GM21786 (cell line): Measurements from ENCODE around the gene PXYLP1.

Source experiments
- ATAC-seq: cut with Tn5 transposase; IDR thresholded peaks from one replicate; pipeline ENCODE4 v1.9.1; 2021; ENCODE audit not compliant: unreplicated experiment

The PXYLP1 gene

DNA sequence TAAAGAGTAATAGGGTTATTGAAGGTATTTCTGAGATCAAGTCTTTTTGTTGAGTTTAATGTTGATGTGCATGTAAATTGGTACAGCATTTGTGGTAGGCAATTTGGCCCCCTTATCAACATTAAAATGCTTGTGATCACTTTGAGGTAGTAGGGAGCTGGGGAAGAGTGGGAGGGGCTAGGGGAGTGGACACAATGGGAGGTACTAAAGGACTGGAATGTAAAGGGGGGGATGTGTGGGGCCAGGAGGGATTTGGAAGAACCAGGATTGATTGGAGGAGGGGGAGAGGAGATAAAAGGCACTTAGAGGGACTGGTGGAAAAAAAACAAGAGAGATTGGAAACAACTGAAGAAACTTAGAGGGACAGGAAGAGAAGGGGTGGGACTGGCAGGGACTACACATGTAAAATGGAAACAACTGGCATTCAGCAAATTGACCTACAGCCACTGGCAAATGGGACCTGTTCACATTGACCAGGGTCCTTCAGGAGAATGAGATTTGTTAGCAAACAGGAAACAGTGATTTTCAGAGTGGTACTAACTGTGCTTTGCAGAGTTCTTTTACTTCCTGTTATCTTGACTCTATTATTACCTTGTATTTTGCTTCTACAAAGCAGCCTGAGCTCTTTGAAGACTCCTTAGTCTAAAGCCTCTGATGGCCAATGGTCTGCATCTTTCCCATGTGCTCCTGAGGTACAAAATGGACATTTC is 88.9 kb downstream of the PXYLP1 start:
- ATAC-seq: peak; percentile 62

- ATAC-seq: no peak
Measured at GRCh38 chr3:141321109-141321497, 89.5 kb downstream of the PXYLP1 start.

DNA sequence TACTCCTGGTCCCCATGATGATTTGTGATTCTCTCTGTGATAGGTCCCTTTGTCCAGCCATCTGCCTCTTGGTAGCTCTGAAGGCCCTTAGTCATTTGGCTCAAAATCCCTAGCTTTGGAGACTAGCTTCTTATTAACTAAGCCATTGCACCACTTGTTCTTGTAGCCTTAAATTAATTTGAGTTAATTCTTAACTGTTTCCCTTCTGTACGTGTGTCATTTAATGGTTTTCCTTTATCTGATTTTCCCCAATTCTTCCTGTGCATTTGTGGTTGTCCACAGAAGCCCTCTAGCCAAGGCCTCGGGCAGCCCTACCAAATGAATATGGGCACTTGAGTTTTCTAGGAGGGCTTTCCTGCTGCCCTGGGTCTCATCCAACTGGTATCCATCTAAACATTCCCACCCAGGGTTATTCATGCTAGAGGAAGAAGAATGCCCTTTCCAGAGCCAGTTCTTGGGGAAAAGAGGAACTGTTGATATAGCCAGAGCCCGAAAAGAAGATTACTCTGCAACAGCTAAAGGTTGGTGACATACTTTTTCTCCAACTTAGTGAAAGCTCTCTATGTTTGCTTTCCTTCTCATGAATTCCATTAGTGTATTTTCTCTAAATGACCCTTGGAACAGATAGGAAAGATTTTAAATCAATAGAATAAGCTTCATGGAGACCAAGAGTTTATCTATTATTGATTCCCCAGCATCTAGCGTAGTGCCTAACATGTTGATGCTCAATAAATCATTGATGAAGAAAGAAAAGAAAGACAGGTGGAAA is 92.5 kb downstream of the PXYLP1 start:
- ATAC-seq: no peak

- no peak for ATAC-seq
Measured at GRCh38 chr3:141326123-141326522, 94.5 kb downstream of the PXYLP1 start.

- ATAC-seq: no peak
Measured at GRCh38 chr3:141326626-141327025, 95.0 kb downstream of the PXYLP1 start.

GRCh38 chr3:141328286-141329166 is 96.9 kb downstream of the PXYLP1 start:
- ATAC-seq: peak; percentile 46

DNA sequence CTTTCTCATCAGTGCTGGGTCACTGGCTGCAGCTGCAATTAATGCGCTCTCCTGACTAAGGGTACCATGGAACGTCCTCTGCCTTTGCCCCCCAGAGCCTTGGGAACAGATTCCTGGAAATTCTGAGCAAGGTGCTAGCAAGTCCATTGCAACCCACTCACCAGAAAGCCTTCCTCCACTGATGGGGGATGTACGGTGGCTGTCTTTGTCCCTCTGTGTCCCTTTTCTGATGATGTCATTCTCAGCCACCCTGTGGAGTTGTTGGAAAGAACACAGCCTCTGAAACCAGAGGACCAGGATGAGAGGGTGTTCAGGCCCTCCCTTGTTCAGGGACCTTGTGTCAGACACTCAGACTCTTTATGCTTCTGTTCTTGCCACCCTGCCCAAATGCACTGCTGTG is 98.6 kb downstream of the PXYLP1 start:
- no peak for ATAC-seq

DNA sequence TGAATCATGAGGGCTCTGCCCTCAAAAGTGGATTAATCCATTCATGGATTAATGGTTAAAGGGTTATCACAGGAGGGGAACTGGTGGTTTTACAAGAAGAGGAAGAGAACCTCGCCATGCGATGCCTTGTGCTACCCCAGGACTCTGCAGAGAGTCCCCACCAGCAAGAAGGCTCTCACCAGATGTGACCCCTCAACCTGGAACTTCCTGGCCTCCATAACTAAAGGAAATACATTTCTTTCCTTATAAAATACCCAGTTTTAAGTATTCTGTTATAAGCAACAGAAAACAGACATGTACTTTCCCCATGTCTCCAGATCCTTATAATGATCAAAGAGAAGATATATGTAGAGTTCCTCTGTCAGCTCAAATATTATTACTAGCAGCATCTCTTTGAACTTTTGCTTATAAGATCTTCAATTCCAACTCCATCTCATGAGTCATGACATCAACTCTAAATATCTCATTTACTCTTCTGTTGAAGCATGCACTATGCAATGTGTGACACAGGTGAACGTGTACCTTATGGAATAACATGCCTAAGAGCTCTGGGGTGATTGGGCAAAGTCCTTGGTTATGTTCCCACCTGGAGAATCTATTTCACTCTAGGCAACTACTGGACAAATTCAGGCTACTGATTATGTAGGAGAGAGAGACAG is 99.2 kb downstream of the PXYLP1 start:
- no peak for ATAC-seq

- peak; percentile 47 for ATAC-seq
Measured at GRCh38 chr3:141331377-141332318, 100.0 kb downstream of the PXYLP1 start.

GRCh38 chr3:141332416-141332815 is 100.8 kb downstream of the PXYLP1 start:
- ATAC-seq: no peak

DNA sequence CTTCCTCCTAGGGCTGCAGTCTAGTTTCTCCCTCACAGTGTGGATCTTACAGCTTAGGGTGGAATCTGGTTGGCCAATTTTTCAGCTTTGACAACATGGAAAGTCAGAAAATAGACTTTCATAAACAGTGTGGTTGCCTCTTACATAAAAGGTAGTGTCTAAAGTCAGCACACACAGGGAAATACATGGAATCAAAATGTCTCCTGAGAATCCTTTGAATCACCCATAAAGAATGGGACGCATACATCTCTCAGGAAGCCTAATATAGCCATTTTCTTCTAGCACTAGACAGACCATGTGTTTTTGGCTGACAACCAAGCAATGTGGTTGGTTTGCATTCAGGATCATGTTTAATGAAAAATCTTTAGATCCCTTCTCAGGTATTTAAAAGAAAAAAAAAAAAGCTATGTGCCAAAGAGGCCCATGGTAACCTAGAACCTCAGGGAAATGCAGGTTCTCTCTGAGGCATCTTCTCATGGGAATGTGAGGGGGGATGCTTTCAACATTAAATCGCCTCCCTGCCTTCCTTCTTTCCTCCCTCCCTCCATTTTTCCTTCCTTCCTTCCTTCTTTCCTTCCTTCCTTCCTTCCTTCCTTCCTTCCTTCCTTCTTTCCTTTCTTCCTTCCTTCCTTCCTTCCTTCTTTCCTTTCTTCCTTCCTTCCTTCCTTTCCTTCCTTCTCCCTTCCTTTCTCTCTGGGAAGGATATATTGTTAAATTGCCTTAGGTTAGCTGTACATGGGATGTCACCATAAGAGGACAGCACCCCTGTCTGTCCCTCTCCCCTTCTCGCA is 102.4 kb downstream of the PXYLP1 start:
- no peak for ATAC-seq

DNA sequence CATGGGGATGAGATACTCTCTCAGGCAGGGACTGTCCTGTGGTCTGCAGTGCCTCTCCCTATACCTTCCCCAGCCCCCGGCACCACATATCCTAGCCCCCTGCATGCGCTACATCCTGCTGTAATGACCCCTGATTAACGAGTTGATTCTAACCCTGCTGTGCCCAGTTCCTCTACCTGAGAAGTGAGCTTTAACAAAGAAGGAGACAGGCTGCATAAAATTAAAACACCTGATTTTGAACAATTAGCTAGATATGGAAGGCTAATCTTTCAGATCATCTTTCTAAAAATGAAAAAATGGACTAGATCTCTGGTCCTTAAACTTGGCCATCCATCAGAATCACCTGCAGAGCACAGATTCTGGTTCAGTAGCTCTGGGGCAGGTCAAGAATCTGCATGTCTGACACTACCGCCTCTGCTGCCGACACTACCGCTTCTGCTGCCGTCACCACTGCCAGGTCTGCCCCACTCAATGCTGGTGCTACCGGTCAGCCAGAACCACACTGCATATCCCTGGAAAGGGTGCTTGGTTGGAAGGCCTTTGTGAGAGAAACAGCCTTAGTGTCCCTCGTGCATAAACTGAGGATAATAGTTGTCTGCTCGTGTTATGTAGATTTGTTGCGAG is 103.1 kb downstream of the PXYLP1 start:
- ATAC-seq: no peak

DNA sequence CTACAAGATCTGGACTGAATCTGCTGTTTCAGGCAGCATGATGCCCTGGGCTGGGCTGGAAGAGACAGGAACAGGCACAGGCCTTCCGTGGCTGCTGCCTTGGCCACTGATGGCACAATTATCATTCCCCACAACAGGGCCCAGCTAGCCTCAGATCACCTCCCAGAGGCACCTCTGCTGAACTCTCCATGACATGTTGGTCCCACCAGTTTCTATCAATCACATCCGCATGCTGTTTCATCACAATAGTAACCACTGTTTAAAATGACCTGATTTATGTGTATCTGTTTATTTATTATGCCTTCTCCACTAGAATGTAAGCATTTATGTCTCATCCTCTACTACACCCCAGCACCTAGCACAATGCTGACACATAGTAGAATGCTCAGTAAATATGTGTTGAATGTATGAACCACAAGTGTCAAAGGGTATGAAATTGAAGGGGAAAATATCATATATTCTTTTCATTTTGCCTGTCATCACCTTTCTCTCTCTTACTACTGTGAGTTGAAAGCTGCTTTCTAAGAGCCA is 104.0 kb downstream of the PXYLP1 start:
- ATAC-seq: no peak

DNA sequence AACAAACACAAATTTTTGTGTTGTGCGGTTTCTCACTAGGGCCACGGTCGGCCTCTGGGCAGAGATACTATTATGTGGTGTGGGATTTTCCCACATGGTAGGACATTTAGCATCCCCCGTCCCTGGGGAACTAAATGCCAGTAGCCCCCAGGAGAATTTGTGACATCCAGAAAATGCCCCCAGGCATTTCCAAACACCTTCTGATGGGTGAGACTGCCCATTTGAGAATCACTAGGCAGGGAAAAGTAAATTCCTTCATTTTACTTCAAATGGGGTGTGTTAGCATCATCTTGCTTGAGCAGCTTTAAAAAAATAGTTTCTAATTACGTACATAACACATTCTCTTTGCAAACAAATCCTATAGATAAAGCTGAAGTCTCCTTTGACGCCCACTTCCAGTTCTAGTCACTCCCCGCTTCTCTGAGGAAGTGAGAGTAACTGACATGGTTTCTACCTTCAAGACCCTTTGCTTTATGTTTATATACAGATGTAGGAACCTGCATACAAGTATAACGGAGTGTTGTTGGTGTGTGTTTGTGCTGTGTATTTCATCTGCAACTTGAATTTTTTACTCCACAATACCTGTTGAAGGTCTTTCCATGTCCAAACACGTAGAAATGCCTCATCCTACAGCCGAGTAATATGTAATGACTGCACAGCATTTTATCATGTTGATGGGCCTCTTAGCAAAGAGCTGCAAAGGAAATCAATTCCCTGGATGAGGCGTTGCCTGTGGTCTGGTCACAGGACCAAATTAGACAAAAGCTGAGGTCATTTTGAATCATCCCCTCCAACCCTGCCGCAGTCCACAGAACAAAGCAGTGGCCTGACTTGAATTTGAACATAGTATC is 105.3 kb downstream of the PXYLP1 start:
- ATAC-seq: peak; percentile 86

DNA sequence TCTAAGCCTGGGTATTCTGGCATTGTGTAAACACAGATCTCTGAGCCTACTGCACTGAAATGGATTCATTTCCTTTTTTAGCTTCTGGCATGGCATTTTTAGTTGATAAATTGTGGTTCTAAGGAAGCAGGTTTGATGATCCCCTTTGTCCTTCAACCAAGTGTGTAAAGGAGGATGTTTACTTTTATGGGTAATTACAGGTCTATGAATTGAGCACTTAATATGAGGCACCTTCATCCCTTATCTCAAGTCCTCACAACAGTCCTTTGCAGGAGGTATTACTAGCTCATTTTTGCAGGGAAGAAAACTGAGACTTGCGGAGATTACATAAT is 105.9 kb downstream of the PXYLP1 start:
- ATAC-seq: no peak

GRCh38 chr3:141337991-141338390 is 106.4 kb downstream of the PXYLP1 start:
- ATAC-seq: no peak

DNA sequence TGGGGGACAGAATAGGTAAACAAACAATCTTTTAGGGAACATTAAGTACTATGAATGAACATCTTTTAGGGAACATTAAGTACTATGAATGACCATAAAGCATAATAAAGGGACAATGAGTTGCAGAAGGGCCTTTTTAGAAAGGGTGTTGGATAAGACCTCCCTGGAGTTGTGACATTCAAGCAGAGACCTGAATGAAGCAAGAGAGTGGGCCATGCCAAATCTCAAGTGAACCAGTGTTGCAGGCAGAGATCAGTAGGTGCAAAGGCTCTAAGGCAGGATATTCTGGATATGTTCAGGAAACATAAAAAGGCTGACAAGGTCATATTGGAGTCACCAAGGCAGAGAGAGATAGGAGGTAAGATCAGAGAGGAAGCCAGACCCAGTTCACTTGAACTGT is 107.3 kb downstream of the PXYLP1 start:
- no peak for ATAC-seq

- ATAC-seq: no peak
Measured at GRCh38 chr3:141341536-141341935, 109.9 kb downstream of the PXYLP1 start.
